ENCODE results near the gene FAH.
"Not testable (repeated sequence)": the region's sequence is repeated elsewhere in the genome, so short reads cannot be mapped to it uniquely, and the experiment has no call there.

FAH gene

DNA sequence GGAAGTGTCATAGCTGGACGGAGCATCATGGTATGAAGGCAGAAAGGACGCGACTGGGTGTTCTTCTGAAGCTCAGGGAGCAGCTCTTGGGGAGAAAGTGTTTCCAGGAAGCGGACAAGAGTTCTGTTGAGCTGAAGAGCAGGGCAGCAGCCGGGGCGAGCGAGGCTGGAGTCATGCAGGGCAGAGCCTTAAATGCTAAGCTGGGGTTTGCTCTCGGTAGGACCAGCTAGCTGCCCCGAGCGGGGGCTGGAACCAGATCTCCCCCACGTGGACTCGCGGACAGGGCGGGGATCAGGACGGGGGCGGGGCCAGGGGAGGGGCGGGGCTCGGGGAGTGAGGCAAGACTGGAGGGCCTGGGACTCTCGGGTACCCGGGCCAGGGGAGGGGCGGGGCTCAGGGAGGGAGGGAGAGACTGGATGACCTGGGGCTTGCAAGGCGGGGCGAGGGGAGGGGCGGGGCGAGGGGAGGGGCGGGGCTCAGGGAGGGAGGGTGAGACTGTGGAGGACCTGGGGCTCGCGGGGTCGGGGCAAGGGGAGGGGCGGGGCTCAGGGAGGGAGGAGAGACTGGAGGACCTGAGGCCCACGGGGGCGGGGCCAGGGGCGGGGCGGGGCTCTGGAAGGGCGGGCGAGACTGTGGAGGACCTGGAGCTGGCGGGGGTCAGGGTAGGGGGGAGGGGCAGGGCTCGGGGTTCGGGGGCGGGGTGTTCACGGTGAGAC is 461 bp upstream of the FAH start:
- peak; percentile 42 for DNase-seq (ENCODE audit: low spot score)

DNA sequence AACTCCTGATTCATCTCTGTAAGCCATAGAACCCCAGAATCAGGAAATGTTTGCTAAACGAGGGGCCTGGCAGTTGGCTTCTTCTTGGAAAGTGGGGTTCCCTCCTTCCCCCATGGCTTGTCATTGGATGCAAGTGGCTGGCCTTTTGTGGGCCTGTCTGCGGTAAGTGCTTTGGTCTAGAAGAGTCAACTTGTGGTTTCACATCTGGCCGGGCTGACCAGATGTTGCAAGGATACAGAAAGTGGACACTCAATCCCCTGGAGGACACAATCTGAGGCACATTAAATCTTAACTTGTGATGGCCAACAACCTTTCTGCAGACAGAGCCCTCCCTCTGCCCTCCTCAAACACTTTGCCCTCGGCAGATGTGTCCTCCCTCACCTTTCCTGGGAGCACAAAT is 1.1 kb downstream of the FAH start:
- no peak for DNase-seq (ENCODE audit: low spot score)

GRCh38 chr15:80154336-80154735 is 1.5 kb downstream of the FAH start:
- no peak for DNase-seq (ENCODE audit: low spot score)

DNA sequence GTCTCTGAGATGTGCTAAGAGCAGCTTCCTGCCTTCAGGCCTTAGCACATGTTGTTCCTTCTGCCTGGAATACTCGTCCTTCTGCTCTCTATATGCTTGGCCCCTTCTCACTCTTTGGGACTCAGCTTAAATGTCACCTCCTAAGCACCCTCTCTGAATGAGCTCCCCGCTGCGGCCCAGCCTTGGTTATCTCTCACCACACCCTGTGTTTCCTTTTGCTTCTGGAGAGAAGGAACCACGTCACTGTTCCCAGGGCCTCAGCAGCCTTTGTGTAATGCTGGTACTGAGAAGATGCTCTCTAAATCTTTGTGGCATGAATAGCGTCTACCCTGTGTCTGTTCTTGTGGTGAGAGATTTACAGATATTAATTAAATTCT is 2.2 kb downstream of the FAH start:
- no peak for DNase-seq (ENCODE audit: low spot score)

- DNase-seq (ENCODE audit: low spot score): not testable (repeated sequence)
Observed at GRCh38 chr15:80155378-80156175, 2.8 kb downstream of the FAH start.

DNA sequence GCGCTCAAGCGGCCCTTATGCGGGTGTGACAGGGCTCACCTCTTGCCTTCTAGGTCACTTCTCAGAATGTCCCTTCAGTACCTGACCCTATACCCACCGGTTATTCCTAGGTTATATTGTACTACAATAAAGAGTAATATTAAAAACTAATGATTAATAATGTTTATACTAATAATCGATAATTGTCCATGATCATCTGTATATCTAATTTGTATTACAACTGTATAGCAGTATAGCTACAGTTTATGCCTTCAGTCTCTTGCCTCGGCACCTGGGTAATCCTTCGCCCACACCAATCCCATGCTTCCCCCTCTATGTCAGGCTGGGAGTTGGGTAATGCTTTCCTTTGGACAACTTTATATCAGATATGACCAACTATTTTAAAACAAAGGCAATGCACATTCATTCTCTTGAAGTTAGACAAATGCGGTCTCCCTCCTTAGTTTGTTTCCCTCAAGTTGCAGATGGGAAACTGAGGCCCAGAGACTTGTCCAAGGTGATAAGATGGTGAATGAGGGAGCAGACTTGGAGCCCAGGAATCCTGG is 3.4 kb downstream of the FAH start:
- no peak for DNase-seq (ENCODE audit: low spot score)

DNA sequence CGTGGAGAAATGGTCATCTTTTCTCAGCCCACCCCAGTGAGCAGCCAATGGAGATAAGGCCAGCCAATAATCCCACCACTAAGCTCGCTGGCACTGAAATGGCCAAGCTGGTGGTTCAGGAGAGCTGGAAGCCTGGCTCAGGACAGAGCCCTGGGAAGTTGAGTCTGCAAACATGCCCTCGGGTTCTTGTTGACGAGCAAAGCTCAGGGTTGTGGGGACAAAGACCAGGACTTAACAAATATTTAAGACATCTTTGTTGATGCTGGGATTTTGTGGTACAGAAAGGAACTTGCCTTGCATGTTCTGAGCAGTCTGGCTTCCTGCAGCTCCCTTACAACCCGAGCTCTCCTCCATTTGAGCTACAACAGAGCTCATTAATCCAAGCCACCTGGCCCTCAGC is 4.4 kb downstream of the FAH start:
- DNase-seq (ENCODE audit: low spot score): no peak

GRCh38 chr15:80159301-80159700 is 6.5 kb downstream of the FAH start:
- no peak for DNase-seq (ENCODE audit: low spot score)

GRCh38 chr15:80159811-80160569 is 7.2 kb downstream of the FAH start:
- no peak for DNase-seq (ENCODE audit: low spot score)

DNA sequence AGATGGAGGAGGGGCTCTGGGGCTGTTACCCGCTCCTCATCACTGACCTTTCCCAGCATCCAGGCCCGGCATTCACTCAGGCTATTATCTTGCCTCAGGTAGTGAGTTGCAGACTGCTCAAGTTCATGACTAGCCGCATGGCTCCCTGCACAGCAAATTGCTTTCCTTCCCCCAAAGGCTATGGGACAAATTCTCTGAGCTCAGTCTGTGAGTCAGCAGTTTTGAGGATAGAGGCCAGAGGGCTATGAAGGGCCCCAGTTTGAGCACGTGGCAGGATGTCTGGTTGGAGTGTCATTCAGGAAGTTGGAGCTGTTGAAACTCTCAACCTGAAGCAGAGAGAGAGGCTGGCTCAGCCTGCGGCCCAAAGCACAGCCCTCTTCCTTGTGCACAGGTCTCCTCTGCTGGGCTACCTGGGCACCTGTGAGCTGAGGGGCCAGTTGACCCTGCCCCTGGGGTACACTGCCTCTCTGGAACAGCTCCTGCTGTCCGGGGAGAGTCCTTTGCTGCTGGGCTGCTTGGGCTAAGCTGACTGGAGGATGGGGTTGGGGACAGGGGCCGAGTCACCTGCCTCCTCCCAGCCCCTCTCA is 7.9 kb downstream of the FAH start:
- DNase-seq (ENCODE audit: low spot score): peak; percentile 91

- no peak for DNase-seq (ENCODE audit: low spot score)
Observed at GRCh38 chr15:80161468-80162016, 8.7 kb downstream of the FAH start.

GRCh38 chr15:80162059-80162554 is 9.3 kb downstream of the FAH start:
- DNase-seq (ENCODE audit: low spot score): no peak

GRCh38 chr15:80163217-80163616 is 10.4 kb downstream of the FAH start:
- no peak for DNase-seq (ENCODE audit: low spot score)

GRCh38 chr15:80163897-80164296 is 11.1 kb downstream of the FAH start:
- DNase-seq (ENCODE audit: low spot score): no peak

GRCh38 chr15:80167936-80168335 is 15.1 kb downstream of the FAH start:
- no peak for DNase-seq (ENCODE audit: low spot score)

DNA sequence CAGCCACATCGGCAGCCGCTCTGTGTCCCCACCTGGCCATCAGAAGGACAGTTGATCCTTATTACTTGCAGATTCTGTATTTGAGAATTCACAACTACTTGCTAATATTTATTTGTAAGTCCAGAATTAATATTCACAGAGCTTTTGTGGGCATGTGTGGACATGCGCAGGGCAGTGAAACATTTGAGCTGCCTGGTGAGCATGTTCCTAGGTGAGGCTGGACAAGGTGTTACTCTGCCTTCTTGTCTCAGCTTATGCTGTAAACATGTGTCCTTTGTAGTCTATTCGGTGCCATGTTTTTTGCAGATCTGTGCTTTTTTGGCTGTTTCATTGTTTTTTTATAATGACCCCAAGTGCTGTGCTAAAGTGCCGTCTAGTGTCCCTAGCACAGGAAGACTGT is 15.6 kb downstream of the FAH start:
- DNase-seq (ENCODE audit: low spot score): no peak

DNA sequence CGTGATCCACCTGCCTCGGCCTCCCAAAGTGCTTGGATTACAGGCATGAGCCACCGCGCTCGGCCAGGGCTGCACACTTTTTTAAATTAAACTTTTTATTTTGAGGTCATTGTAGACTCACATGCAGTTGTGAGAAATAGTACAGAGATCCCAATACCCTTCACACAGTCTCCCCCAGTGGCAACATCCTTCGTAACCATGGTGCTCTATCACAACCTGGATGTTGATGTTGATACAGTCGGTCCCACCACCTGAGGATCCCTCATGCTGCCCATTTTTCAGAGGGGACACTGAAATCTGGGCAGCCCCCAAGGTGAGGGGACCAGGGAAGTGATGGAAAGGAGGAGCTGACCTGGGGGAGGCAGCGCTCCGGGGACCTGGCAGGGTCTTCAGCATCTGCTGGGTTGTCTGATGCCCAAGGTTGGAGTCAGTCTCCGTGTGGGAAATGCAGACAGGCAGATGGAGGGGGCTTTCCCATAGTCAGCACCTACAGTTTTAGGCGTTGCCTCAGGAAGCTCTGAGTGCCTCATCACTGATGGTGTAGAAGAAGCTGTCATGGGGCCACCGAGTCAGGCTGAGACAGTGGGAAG is 17.1 kb downstream of the FAH start:
- DNase-seq (ENCODE audit: low spot score): no peak

GRCh38 chr15:80170596-80170995 is 17.8 kb downstream of the FAH start:
- DNase-seq (ENCODE audit: low spot score): no peak

GRCh38 chr15:80171787-80172186 is 19.0 kb downstream of the FAH start:
- DNase-seq (ENCODE audit: low spot score): no peak

DNA sequence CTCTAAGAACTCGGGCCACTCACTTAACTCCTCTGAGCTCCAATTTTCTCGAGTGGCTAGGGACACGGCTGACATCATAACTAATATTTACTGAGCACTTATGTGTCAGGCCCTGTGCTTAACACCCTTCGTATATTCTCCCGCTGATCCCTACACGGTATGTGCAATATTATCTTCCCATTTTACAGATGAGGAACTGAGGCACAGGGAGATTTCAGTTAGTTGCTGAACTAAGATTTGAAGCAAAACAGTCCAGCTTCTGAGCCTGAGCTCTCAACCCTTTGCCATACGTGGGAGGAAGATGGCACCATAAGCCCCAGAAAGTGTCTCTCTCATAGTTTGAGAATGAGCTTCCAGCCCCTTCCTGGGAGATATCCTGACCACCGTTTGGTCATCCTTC is 19.6 kb downstream of the FAH start:
- no peak for DNase-seq (ENCODE audit: low spot score)

- DNase-seq (ENCODE audit: low spot score): peak; percentile 46
Observed at GRCh38 chr15:80173022-80173759, 20.4 kb downstream of the FAH start.

Measured in kidney capillary endothelial cell (primary cell).